Ishikawa (cell line): Measurements from ENCODE around the gene NUP205.

ENCODE experiments used
- CEBPB ChIP-seq: IDR thresholded peaks from 2 replicates; pipeline ENCODE4 v1.6.1; 2012
- CREB1 ChIP-seq: IDR thresholded peaks from 2 replicates; pipeline ENCODE4 v1.6.1; 2012; ENCODE audit warnings: low read depth
- EGR1 ChIP-seq: IDR thresholded peaks from 2 replicates; pipeline ENCODE4 v1.6.1; 2012
- EP300 ChIP-seq: IDR thresholded peaks from 2 replicates; pipeline ENCODE4 v1.6.1; 2012; ENCODE audit warnings: borderline replicate concordance
- FOXM1 ChIP-seq: IDR thresholded peaks from 2 replicates; pipeline ENCODE4 v1.6.1; 2012; ENCODE audit warnings: low read depth, borderline replicate concordance
- NFIC ChIP-seq: IDR thresholded peaks from 2 replicates; pipeline ENCODE4 v1.6.1; 2012
- RAD21 ChIP-seq: IDR thresholded peaks from 2 replicates; pipeline ENCODE4 v1.6.1; 2012; ENCODE audit warnings: low read depth
- TAF1 ChIP-seq: IDR thresholded peaks from 2 replicates; pipeline ENCODE4 v1.6.1; 2012; ENCODE audit warnings: low read depth, mild to moderate bottlenecking
- TCF12 ChIP-seq: IDR thresholded peaks from 2 replicates; pipeline ENCODE4 v1.6.1; 2012; ENCODE audit warnings: low read depth
- TEAD4 ChIP-seq: IDR thresholded peaks from 2 replicates; pipeline ENCODE4 v1.6.1; 2012
- YY1 ChIP-seq: IDR thresholded peaks from 2 replicates; pipeline ENCODE4 v1.6.1; 2012; ENCODE audit warnings: low read depth
- ZBTB7A ChIP-seq: IDR thresholded peaks from 2 replicates; pipeline ENCODE4 v1.6.1; 2012; ENCODE audit warnings: low read depth
- TF ChIP-seq, protein P1 (sequence below): IDR thresholded peaks from 2 replicates; pipeline ENCODE4 v1.6.1; 2012; ENCODE audit warnings: low read depth, mild to moderate bottlenecking
- TF ChIP-seq, protein P2 (sequence below): IDR thresholded peaks from 2 replicates; pipeline ENCODE4 v1.6.1; 2012
- TF ChIP-seq, protein P3 (sequence below): IDR thresholded peaks from 2 replicates; pipeline ENCODE4 v1.6.1; 2012

NUP205 gene

DNA sequence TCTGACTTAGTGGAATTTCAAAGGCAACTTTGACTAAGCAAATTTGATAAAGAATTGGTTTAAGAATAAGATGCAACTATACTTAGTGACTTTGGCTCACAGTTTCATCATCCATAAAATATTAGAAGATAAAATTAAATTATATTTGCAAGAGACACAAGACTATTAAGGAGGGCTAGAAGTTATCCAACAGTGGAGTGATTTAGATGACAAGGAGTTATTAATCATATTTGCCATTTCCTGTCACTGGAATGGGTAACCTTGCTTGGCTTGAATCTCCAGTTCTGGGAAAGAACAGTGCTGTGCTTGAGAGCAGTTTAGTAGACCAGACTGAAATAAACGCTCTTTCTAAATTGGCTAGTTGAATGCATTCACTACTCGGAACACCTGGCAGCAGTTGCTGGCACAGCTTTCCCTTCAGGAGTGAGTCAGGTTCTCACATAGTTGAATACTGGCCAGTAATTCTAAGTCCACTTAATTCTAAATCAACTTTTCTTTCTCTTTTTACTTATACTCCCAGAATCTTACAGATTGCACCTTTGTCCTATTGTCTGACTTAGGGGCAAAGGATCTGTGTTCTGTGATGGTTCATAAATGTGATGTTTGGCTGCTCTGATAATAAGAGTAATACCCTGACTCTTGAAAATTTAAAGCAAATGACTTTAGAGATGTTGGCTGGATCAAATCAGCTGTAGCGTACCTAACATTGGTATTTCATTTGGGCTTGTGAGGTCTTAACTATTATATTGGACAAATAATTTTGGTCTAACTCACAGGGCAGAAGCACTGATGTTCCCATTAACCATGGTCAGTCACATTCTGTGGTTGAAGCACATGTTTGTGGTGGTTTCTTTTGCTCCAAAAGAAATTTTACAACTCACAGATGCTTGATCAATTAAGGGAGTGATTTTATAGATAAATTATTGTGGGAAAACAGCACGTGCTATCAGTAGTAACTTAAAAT, 121.2 kb downstream of the NUP205 start:
- TF ChIP-seq NFIC (peak; percentile 93), ZBTB7A (no peak), TCF12 (peak; percentile 80), TEAD4 (peak; percentile 42), EP300 (peak; percentile 52; the same call in 1 of the 2 replicates)

DNA sequence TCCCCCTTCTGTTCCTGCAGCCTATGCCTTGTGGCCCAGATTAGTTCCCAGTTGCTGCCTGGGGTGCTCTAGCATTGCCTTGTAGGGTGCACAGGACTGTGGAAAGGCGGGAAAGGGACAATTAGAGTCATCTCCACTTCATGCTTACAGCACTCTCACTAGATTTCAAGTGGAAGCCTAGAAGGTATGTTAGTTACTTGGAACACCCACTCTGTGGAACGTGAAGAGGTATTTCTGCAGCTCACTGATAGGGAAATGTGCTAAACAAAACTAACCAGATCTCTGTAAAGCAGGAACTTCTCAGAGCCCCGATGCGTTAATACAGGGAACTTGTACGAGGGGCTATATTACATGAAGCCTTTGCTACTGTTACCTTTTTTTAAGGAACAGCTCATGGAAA, 124.0 kb downstream of the NUP205 start:
- TF ChIP-seq EGR1: no peak
- no peak for TF ChIP-seq TAF1
- no peak for TF ChIP-seq TCF12
- TF ChIP-seq, protein P1, sequence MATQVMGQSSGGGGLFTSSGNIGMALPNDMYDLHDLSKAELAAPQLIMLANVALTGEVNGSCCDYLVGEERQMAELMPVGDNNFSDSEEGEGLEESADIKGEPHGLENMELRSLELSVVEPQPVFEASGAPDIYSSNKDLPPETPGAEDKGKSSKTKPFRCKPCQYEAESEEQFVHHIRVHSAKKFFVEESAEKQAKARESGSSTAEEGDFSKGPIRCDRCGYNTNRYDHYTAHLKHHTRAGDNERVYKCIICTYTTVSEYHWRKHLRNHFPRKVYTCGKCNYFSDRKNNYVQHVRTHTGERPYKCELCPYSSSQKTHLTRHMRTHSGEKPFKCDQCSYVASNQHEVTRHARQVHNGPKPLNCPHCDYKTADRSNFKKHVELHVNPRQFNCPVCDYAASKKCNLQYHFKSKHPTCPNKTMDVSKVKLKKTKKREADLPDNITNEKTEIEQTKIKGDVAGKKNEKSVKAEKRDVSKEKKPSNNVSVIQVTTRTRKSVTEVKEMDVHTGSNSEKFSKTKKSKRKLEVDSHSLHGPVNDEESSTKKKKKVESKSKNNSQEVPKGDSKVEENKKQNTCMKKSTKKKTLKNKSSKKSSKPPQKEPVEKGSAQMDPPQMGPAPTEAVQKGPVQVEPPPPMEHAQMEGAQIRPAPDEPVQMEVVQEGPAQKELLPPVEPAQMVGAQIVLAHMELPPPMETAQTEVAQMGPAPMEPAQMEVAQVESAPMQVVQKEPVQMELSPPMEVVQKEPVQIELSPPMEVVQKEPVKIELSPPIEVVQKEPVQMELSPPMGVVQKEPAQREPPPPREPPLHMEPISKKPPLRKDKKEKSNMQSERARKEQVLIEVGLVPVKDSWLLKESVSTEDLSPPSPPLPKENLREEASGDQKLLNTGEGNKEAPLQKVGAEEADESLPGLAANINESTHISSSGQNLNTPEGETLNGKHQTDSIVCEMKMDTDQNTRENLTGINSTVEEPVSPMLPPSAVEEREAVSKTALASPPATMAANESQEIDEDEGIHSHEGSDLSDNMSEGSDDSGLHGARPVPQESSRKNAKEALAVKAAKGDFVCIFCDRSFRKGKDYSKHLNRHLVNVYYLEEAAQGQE: no peak
- TF ChIP-seq NFIC: no peak
- TF ChIP-seq EP300: no peak
- TF ChIP-seq, protein P2, sequence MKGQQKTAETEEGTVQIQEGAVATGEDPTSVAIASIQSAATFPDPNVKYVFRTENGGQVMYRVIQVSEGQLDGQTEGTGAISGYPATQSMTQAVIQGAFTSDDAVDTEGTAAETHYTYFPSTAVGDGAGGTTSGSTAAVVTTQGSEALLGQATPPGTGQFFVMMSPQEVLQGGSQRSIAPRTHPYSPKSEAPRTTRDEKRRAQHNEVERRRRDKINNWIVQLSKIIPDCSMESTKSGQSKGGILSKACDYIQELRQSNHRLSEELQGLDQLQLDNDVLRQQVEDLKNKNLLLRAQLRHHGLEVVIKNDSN: no peak
- TF ChIP-seq CREB1: no peak
- TF ChIP-seq TEAD4: no peak
- TF ChIP-seq RAD21: no peak
- TF ChIP-seq, protein P3, sequence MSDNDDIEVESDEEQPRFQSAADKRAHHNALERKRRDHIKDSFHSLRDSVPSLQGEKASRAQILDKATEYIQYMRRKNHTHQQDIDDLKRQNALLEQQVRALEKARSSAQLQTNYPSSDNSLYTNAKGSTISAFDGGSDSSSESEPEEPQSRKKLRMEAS: no peak
- no peak for TF ChIP-seq FOXM1
- no peak for TF ChIP-seq ZBTB7A
- TF ChIP-seq CEBPB: no peak
- TF ChIP-seq YY1: no peak

DNA sequence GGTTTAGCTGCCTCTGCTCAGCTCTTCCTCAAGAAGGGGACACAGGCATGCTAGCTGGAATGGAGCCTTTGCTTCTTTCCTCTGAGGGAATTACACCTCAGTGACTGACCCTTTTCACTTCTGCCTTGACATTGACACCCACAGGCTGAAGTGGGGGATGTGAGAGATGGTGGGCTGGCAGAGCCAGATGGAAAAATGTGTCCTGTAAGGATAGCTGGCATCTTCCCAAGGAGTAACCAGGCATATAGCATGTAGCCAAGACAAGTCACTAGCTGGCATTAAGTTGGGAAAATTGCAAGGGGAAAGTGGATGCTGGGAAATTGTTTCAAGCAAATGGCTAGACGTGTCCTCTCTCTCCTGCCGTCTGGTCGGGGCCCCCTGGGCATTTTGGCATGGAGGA, 124.5 kb downstream of the NUP205 start:
- TF ChIP-seq YY1 (no peak), TAF1 (no peak), TEAD4 (no peak), CREB1 (no peak), EGR1 (no peak), CEBPB (no peak), ZBTB7A (no peak), NFIC (no peak)
- TF ChIP-seq, protein P3: no peak
- TF ChIP-seq, protein P1: no peak
- TF ChIP-seq, protein P2: no peak

DNA sequence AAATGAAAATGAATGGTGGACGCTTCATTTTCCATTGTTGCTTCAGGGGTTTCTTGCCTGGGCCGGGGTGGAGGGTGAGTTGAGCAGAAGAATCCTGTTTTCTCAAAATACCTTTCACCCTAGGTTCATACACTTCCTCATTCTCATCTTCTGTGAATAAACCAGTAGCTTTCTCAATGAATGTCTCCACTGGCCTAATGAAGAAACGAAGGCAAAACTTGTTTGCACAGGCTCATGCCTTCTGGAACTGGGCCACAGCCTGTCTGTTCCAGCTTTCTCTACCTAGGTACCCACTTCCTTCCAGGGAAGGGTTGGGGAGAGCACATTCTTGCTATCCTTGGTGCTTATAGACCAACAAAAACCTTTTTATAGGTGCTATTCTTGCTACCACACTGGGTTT, 125.9 kb downstream of the NUP205 start:
- no peak for TF ChIP-seq FOXM1
- TF ChIP-seq TEAD4: no peak
- no peak for TF ChIP-seq EP300
- TF ChIP-seq, protein P3: no peak
- no peak for TF ChIP-seq RAD21
- TF ChIP-seq CEBPB: no peak

DNA sequence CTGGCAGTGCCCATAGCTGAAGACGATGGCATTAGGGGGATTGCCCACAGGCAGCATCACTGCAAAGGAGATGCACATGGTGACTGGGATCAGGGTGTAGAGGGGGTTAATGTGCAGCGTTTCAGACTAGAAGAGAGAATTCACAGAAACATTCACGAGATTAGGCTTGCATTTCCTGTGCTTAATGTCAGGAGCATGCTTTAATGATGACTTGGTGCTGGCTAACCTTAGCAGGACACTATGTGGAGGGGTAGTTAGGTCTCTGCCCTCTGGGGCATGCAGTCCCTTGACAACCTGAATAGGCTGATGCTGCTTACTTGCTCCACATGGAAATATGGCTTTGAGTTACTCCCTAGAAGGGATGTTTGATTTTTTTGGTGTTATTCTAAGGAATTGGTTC, 126.4 kb downstream of the NUP205 start:
- no peak for TF ChIP-seq ZBTB7A
- TF ChIP-seq EGR1: no peak
- TF ChIP-seq EP300: no peak
- TF ChIP-seq CEBPB: no peak

DNA sequence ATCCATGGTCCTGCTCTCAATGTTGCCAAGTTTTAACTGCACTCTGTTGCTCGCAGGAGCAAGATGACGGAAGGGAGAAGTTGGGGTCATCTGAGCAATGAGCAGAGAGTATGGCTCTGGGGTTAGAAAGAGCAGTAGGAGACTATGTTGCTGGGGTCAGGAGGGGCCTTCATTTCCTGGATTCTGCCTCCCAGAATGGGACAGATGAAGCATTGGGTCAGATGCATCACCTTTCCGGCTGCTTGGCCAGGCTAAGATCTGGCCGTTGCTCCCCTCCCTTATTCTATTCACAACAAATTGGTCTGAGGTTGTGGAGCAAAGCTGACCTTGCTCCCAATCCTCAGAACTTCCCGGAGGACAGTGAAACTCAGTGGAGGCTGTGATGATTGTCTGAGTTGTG, 127.0 kb downstream of the NUP205 start:
- no peak for TF ChIP-seq TCF12
- TF ChIP-seq RAD21: no peak
- TF ChIP-seq, protein P1: no peak
- no peak for TF ChIP-seq NFIC
- TF ChIP-seq ZBTB7A: no peak
- TF ChIP-seq FOXM1: no peak
- TF ChIP-seq, protein P3: no peak
- TF ChIP-seq, protein P2: no peak
- no peak for TF ChIP-seq TAF1
- TF ChIP-seq EP300: no peak
- TF ChIP-seq EGR1: no peak
- no peak for TF ChIP-seq CREB1
- TF ChIP-seq YY1: no peak
- TF ChIP-seq TEAD4: no peak
- no peak for TF ChIP-seq CEBPB
